Measurements from ENCODE around the gene PIEZO1.

DNA sequence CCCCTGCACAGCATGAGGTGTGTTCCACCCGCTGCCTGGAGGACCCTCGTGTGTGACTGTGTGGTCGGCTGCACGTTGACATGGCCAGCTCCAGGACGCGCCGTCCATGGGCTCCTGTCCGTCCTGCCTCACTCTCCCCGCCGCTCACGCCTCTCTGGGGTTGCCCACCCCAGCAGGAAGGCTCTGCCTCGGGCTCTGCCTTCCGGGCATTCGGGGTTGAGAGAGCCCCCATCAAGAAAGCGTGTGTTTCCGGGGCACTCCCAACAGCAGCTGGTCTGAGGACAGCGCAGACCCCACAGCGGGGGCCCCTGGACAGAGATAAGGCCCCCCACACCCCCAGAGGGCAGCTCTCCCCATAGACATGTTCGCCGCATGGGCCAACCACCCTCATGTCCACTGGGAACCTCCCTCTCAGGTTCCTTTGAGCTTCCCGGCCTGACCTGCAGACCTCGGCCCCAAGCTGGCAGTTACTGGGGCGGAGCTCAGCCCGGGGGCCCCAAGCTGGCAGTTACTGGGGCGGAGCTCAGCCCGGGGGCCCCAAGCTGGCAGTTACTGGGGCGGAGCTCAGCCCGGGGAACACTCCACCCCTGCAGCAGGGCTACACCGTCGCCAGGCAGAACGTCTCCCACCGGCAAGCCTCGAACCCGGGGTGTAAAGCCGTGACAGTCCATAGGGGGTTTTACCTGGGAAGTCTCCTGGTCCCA is 8.4 kb upstream of the PIEZO1 start:
- no peak for TF ChIP-seq EZH2 (IDR thresholded peaks at IDR 0.05)
- no peak for TF ChIP-seq POLR2AphosphoS5 (IDR thresholded peaks at IDR 0.05; ENCODE audit: borderline replicate concordance, low read depth, low read length)
- TF ChIP-seq FOXP2 (optimal IDR thresholded peaks at IDR 0.05; ENCODE audit: control extremely low read depth, extremely low read length, insufficient read depth) = no peak

Data from SK-N-MC (cell line).